GM19239 (cell line): Measurements from ENCODE around the gene KRTAP10-11.
"Not testable (repeated sequence)": the region's sequence is repeated elsewhere in the genome, so short reads cannot be mapped to it uniquely, and the experiment has no call there.

Source experiments
- DNase-seq: peaks from one replicate; pipeline ENCODE4 v3.0.0; 2011; ENCODE audit warnings: low spot score; ENCODE audit not compliant: insufficient read length
- FAIRE-seq: peaks from 2 replicates; lab custom pipeline; 2011; peaks lifted over from hg19 to GRCh38; lab: Jason Lieb, UNC

KRTAP10-11 gene, protein sequence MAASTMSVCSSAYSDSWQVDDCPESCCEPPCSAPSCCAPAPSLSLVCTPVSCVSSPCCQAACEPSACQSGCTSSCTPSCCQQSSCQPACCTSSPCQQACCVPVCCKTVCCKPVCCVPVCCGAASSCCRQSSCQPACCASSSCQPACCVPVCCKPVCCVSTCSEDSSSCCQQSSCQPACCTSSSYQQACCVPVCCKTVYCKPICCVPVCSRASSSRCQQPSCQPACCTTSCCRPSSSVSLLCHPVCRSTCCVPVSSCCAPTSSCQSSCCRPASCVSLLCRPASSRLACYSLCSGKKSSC

GRCh38 chr21:44646366-44647221 lies at the start of gene KRTAP10-11:
KRTAP10-11 (plus strand) TSS chr21:44646414; CDS start chr21:44646459, 45 bp downstream.
- FAIRE-seq, DNase-seq: not testable (repeated sequence)

DNA sequence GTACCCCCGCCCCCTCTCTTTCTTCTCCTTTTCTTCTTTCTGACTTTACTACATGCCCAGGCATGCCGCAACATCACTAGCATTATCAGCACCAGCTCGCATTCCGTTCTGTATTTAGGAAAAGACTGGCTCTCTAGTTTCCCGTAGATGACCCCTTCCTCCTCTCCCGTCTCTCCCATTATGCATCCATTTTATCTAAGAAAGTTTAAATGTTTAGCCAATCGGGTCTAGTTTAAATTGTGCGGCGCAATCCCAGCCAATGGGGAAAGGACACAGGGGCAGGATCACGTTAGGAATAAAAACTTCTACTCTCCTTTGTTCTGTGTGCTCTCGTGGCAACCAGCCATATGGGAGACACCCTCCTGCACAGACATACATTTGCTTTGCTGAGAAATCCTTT lies 48.2 kb upstream of the KRTAP10-11 start:
- FAIRE-seq (no peak), DNase-seq (no peak)

DNA sequence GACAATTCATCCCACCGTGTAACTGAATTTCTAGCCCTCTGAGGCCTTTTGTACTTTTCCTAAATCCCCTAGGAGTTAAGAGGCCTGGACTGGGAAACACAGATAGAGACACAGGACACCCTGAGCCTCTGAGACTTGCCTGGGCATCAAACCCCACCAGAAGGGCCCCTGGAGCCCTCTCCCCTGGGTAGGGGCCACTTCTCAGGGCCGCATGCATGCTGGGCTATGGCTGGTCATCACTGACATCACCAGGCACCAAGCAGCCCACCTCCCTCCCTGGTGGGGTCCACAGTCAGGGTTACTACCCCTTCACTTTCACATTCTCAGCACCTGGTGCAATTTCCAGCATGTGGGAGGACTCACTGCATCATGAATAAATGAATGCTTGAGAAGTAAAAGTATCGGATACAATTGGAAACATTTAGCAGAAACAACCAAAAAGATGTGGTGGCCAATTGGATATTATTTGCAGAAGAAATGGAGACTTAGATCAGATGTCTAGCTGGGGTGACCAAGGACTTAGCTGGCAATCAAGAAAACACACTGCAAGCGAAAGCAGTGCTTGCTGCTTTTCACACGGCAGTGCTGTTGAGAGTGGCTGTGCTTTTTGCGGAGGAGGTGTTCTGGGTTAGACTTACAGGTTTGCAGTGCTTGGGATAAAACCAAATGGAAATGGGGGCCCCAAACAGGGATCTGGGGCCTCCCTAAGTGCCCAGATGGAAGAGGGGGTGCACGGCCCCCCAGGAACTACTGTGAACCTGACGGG lies 46.8 kb upstream of the KRTAP10-11 start:
- DNase-seq (no peak), FAIRE-seq (no peak)

GRCh38 chr21:44600118-44600978 lies 45.9 kb upstream of the KRTAP10-11 start, which contains the start of gene KRTAP10-7:
KRTAP10-7 (plus strand) TSS chr21:44600597; CDS start chr21:44600622, 25 bp downstream.
- not testable (repeated sequence) for FAIRE-seq

DNA sequence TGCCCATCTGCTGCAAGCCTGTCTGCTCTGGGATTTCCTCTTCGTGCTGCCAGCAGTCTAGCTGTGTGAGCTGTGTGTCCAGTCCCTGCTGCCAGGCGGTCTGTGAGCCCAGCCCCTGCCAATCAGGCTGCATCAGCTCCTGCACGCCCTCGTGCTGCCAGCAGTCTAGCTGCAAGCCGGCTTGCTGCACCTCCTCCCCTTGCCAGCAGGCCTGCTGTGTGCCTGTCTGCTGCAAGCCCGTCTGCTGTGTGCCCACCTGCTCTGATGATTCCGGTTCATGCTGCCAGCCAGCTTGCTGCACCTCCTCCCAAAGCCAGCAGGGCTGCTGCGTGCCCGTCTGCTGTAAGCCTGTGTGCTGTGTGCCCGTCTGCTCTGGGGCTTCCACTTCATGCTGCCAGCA lies 45.1 kb upstream of the KRTAP10-11 start:
- FAIRE-seq, result not testable (repeated sequence)

More at GRCh38 chr21:44600118-44600978, 45.9 kb upstream of the KRTAP10-11 start, which contains the start of gene KRTAP10-7:
- not testable (repeated sequence) for DNase-seq

DNA sequence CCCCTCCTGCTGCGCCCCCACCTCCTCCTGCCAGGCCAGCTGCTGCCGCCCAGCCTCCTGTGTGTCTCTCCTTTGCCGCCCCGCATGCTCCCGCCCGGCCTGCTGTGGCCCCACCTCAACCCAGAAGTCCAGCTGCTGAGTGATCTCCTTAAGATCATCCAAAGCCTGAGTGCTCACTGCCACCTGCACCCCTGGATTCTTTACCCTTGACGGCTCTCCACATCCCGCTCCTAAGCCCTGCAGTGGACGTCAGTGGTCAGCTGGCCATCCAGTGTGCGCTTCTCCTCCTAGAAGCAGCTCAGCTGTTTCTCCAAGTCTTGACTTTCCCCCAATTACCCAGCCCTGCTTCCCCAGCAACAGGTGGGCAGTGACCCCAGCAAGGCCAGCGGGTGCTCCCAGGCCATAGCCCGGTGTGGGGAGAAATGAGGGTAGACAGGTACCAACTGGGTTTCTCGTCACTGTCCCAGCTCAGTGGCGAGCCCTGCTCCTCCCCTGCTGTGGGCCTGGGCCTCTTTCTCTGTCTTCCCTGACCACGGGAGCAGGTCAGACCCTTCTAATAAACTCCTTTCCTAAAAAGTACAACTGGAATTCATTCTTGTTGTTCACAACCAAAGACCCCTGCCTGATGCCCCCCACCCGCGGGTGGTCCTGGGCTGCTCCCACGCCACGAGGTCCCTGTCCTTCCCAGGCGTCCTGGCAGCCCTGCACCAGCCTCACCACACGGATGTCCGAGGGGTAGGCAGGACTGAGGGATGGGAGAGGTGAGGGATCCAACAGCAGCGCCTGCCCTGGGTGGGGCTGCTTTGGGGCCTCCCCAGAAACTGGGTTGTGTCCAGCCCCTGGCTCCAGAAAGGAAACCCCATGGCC lies 44.4 kb upstream of the KRTAP10-11 start:
- DNase-seq, result no peak
- FAIRE-seq, result no peak

More for the DNA sequence above, 45.1 kb upstream of the KRTAP10-11 start:
- not testable (repeated sequence) for DNase-seq

- FAIRE-seq, result no peak
- no peak for DNase-seq
Observed at GRCh38 chr21:44602463-44602850, 43.8 kb upstream of the KRTAP10-11 start.

GRCh38 chr21:44603109-44603875 lies 42.9 kb upstream of the KRTAP10-11 start:
- no peak for FAIRE-seq
- no peak for DNase-seq

DNA sequence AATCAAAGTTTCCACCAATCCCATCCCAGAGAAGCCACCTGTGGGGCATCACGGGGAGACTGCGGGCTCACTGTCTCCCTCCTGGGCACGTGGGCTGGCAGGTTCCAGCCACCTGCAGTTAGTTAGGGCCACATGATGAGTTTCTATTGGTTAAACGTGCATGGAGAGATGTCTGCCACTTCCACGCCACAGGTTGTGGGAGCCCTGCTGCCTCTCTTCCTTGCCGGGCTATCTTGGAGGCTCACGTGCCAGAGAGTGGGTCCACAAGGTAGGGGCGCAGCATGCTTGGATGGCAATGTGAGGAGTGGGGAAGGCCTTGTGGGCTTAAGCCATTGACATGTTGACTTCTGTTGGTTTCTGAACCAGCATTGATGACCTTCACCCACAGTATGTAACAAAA lies 42.3 kb upstream of the KRTAP10-11 start:
- DNase-seq, result no peak
- FAIRE-seq, result no peak

DNA sequence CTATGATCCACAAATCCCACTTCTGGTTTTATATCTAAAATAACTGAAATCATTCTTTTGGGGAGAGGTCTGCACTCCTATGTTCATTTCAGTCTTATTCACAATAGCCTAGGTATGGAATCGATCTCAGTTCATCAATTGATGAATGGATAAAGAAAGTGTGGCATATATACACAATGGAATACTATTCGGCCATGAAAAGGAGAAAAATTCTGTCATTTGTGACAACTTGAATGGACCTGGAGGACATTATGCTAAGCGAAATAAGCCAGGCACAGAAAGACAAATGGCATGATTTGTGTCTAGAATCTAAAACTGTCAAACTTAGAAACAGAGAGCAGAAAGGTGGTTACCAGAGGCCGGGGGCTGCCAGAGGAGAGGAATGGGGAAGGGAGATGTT lies 39.7 kb upstream of the KRTAP10-11 start:
- no peak for FAIRE-seq

DNA sequence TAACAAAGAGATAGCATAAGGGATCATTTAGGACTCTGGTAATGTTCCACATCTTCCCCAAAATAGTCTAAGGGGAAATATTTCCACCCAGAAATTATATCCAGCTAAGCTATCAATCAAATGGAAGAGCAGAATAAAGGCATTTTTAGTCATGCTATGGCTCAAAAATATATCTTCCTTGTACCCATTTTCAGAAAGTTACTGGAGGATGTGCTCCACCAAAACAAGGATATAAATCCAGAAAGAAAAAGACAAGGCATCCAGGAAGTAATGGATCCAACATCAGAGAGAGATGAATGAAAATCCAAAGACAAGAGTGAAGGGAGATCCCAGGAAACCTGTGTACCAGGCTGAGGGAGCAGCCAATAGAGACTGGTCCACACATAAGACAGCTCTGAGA lies 37.0 kb upstream of the KRTAP10-11 start:
- FAIRE-seq, result no peak
- DNase-seq, result no peak

More for the DNA sequence above, 39.7 kb upstream of the KRTAP10-11 start:
- no peak for DNase-seq

DNA sequence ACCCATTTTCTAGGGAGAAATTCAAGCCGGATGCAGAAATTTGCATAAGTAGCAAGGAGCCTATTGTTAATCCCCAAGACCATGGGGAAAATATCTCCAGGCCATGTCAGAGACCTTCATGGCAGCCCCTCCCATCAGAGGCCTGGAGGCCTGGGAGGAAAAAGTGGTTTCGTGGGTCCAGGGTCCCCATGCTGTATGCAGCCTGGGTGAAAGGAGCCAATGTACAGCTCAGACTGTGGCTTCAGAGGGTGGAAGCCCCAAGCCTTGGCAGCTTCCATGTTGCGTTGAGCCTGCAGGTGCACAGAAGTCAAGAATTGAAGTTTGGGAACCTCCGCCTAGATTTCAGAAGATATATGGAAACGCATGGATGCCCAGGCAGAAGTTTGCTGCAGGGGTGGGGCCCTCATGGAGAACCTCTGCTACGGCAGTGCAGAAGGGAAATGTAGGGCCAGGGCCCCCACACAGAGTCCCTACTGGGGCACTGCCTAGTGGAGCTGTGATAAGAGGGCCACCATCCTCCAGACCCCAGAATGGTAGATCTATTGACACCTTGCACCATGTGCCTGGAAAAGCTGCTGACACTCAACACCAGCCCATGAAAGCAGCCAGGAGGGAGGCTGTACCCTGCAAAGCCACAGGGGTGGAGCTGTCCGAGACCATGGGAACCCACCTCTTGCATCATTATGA lies 35.9 kb upstream of the KRTAP10-11 start:
- DNase-seq, FAIRE-seq: not testable (repeated sequence)

- no peak for DNase-seq
- FAIRE-seq, result no peak
Observed at GRCh38 chr21:44611551-44611950, 34.7 kb upstream of the KRTAP10-11 start.

GRCh38 chr21:44612029-44612486 lies 34.2 kb upstream of the KRTAP10-11 start, which contains the start of gene KRTAP10-8:
KRTAP10-8 (plus strand) TSS chr21:44612079; CDS start chr21:44612101, 22 bp downstream.
- DNase-seq (no peak), FAIRE-seq (no peak)

DNA sequence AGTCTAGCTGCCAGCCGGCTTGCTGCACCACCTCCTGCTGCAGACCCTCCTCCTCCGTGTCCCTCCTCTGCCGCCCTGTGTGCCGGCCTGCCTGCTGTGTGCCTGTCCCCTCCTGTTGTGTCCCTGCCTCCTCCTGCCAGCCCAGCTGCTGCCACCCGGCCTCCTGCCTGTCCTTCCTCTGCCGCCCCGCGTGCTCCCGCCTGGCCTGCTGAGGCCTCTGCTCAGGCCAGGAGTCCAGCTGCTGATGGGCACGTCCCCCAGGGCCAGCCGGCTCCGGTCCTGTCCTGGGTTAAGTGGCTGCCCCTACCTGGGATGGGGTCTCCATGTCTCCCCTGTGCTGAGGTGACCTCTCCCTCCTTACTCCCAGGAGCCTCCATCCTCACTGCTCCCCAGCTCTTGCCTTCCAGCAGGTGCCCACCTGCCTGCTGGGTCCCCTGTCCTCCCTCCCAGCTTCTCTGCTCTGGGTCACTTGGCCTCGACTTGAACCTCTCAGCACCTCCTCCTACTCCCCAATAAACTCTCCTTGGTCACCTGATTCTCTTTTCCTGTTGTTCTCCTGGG lies 33.5 kb upstream of the KRTAP10-11 start:
- no peak for FAIRE-seq

GRCh38 chr21:44613386-44614155 lies 32.6 kb upstream of the KRTAP10-11 start:
- DNase-seq, result no peak
- FAIRE-seq, result no peak

More for the DNA sequence above, 33.5 kb upstream of the KRTAP10-11 start:
- DNase-seq, result no peak
